ENCODE results near the gene SAFB2.

- TF ChIP-seq CTCF (IDR thresholded peaks at IDR 0.05) (no peak), EZH2 (IDR thresholded peaks at IDR 0.05; ENCODE audit: borderline replicate concordance, insufficient read depth, low read depth, low read length, poor library complexity, severe bottlenecking) (no peak)
Measured at GRCh38 chr19:5632657-5633056, 10.1 kb upstream of the SAFB2 start.

Data from B cell (primary cell).